H1 (cell line): Measurements from ENCODE around the gene C22orf39. TPM values are rescaled to one million over a fixed set of nuclear protein-coding genes. Genes with fewer than 3 reads are reported as not detected.

Experiments
- CTCF ChIA-PET: fragments of 300-600 bp; sonication (Branson Sonifier 250); formaldehyde crosslinking; loops from one replicate; lab custom pipeline; 2021; ENCODE audit not compliant: partially characterized antibody; lab: Charles Lee
- POLR2A ChIA-PET: fragments of 300-600 bp; sonication (Branson Sonifier 250); formaldehyde crosslinking; loops from one replicate; lab custom pipeline; 2021; ENCODE audit warnings: inconsistent platforms; ENCODE audit not compliant: partially characterized antibody; lab: Charles Lee
- DNase-seq, 2 experiments: peaks; one replicate each; pipeline versions ENCODE4 v3.0.0 to v3.0.0-alpha.2; 2010 to 2022; ENCODE audit warnings: low spot score in 2 of 2, low read depth in 1 of 2, mixed read lengths in 1 of 2
- FAIRE-seq: peaks from 2 replicates; lab custom pipeline; 2011; peaks lifted over from hg19 to GRCh38; lab: Jason Lieb, UNC
- H2AFZ ChIP-seq: 2 replicates; pipeline ENCODE4 v1.8.1; 2012; ENCODE audit warnings: low read length, inconsistent platforms
- H2AK5ac ChIP-seq: 2 replicates; pipeline ENCODE4 v1.6.1; 2013; ENCODE audit warnings: low read depth, low read length
- H2BK120ac ChIP-seq: replicated peaks from 2 replicates; pipeline ENCODE3; 2013; ENCODE audit warnings: low read depth, low read length, inconsistent platforms
- H2BK12ac ChIP-seq: 2 replicates; pipeline ENCODE4 v1.6.1; 2013; ENCODE audit warnings: low read depth, low read length
- H2BK15ac ChIP-seq: 2 replicates; pipeline ENCODE4 v1.6.1; 2013; ENCODE audit warnings: low read length
- H2BK20ac ChIP-seq: 2 replicates; pipeline ENCODE4 v1.6.1; 2013; ENCODE audit warnings: low read length
- H2BK5ac ChIP-seq: 2 replicates; pipeline ENCODE4 v1.6.1; 2013; ENCODE audit warnings: low read depth, low read length
- H3K14ac ChIP-seq: 2 replicates; pipeline ENCODE4 v1.6.1; 2013; ENCODE audit warnings: inconsistent platforms; ENCODE audit not compliant: insufficient read length
- H3K18ac ChIP-seq: 2 replicates; pipeline ENCODE4 v1.6.1; 2013; ENCODE audit warnings: low read length; ENCODE audit errors: extremely low read depth
- H3K23ac ChIP-seq: 2 replicates; pipeline ENCODE4 v1.6.1; 2013; ENCODE audit warnings: inconsistent platforms; ENCODE audit not compliant: insufficient read length
- H3K23me2 ChIP-seq: 2 replicates; pipeline ENCODE4 v1.6.1; 2013; ENCODE audit warnings: low read depth, low read length
- H3K27ac ChIP-seq: 2 replicates; pipeline ENCODE4 v1.6.1; 2011; ENCODE audit warnings: low read depth, low read length, inconsistent platforms
- H3K27me3 ChIP-seq, 4 experiments: replicated peaks in 1 of 4; 1 replicate in 1 of 4; 2 replicates in 3 of 4; pipeline versions ENCODE4 v1.6.1 to v1.8.1; 2011 to 2013; ENCODE audit warnings: low read length in 3 of 4, mild to moderate bottlenecking in 3 of 4, inconsistent platforms in 2 of 4, mixed read lengths in 2 of 4, moderate library complexity in 1 of 4; ENCODE audit not compliant: control insufficient read depth in 3 of 4, insufficient read depth in 3 of 4; ENCODE audit errors: extremely low read depth in 1 of 4
- H3K36me3 ChIP-seq, 4 experiments: 2 replicates each; pipeline versions ENCODE4 v1.6.1 to v1.8.1; 2011 to 2013; ENCODE audit warnings: mild to moderate bottlenecking in 4 of 4, low read length in 3 of 4, moderate library complexity in 2 of 4, control low read depth in 1 of 4, inconsistent platforms in 1 of 4; ENCODE audit not compliant: insufficient read depth in 4 of 4, control insufficient read depth in 2 of 4
- H3K4ac ChIP-seq: replicated peaks from 2 replicates; pipeline ENCODE3; 2013; ENCODE audit warnings: low read length, low read depth, mixed read lengths, inconsistent platforms; ENCODE audit not compliant: insufficient read length
- H3K4me1 ChIP-seq, 4 experiments: replicated peaks in 1 of 4; 1 replicate in 1 of 4; 2 replicates in 3 of 4; pipeline versions ENCODE4 v1.6.1 to v1.8.1; 2011 to 2013; ENCODE audit warnings: low read length in 3 of 4, inconsistent platforms in 2 of 4, mixed read lengths in 1 of 4; ENCODE audit not compliant: insufficient read depth in 4 of 4, control insufficient read depth in 3 of 4
- H3K4me2 ChIP-seq, 2 experiments: 2 replicates each; pipeline versions ENCODE4 v1.6.1 to v1.8.1; 2011 to 2013; ENCODE audit warnings: low read depth in 2 of 2, low read length in 2 of 2, control low read depth in 1 of 2, inconsistent platforms in 1 of 2, mild to moderate bottlenecking in 1 of 2; ENCODE audit not compliant: insufficient read depth in 1 of 2
- H3K4me3 ChIP-seq, 4 experiments: fragments of 200-600, 300-600 bp in 1 of 4; sonication (generic), shearing (Covaris generic), sonication (Bioruptor Twin) in 1 of 4; 2 replicates each; pipeline versions ENCODE4 v1.5.1 to v1.8.1; 2011 to 2016; ENCODE audit warnings: low read length in 4 of 4, low read depth in 3 of 4, control low read depth in 2 of 4, inconsistent platforms in 2 of 4, mild to moderate bottlenecking in 2 of 4, mixed read lengths in 1 of 4, moderate library complexity in 1 of 4; ENCODE audit not compliant: insufficient read depth in 2 of 4; ENCODE audit errors: extremely low read depth in 1 of 4
- H3K56ac ChIP-seq: replicated peaks from 2 replicates; pipeline ENCODE3; 2013; ENCODE audit warnings: low read depth, mild to moderate bottlenecking, mixed read lengths, low read length, inconsistent platforms; ENCODE audit not compliant: insufficient read length
- H3K79me1 ChIP-seq: 2 replicates; pipeline ENCODE4 v1.6.1; 2013; ENCODE audit warnings: low read depth, low read length, control low read depth
- H3K79me2 ChIP-seq, 2 experiments: 2 replicates each; pipeline versions ENCODE4 v1.6.1 to v1.8.1; 2012 to 2013; ENCODE audit warnings: low read length in 2 of 2, mild to moderate bottlenecking in 2 of 2, inconsistent platforms in 1 of 2; ENCODE audit not compliant: insufficient read depth in 2 of 2, control insufficient read depth in 1 of 2
- H3K9ac ChIP-seq, 4 experiments: replicated peaks in 1 of 4; 1 replicate in 1 of 4; 2 replicates in 3 of 4; pipeline versions ENCODE4 v1.6.1 to v1.8.1; 2011 to 2013; ENCODE audit warnings: low read depth in 3 of 4, low read length in 3 of 4, control low read depth in 2 of 4, mild to moderate bottlenecking in 2 of 4, moderate library complexity in 2 of 4, inconsistent platforms in 1 of 4; ENCODE audit errors: extremely low read depth in 1 of 4
- H3K9me3 ChIP-seq, 2 experiments: 2 replicates each; pipeline versions ENCODE4 v1.6.1 to v1.8.1; 2012 to 2013; ENCODE audit warnings: mild to moderate bottlenecking in 2 of 2, moderate library complexity in 2 of 2, control low read depth in 1 of 2, inconsistent platforms in 1 of 2, low read depth in 1 of 2, low read length in 1 of 2, mixed read lengths in 1 of 2; ENCODE audit not compliant: insufficient read depth in 2 of 2
- H4K20me1 ChIP-seq, 2 experiments: replicated peaks in 1 of 2; 2 replicates each; pipeline versions ENCODE3 to v1.8.1; 2011 to 2013; ENCODE audit warnings: inconsistent platforms in 2 of 2, low read length in 2 of 2, mild to moderate bottlenecking in 1 of 2; ENCODE audit not compliant: insufficient read depth in 2 of 2, control insufficient read depth in 1 of 2
- H4K5ac ChIP-seq: 2 replicates; pipeline ENCODE4 v1.6.1; 2013; ENCODE audit warnings: low read length, low read depth, mixed read lengths, inconsistent platforms; ENCODE audit not compliant: insufficient read length
- H4K8ac ChIP-seq: 2 replicates; pipeline ENCODE4 v1.8.0; 2013; ENCODE audit warnings: mild to moderate bottlenecking, moderate library complexity, low read length, inconsistent platforms; ENCODE audit not compliant: insufficient read depth; ENCODE audit errors: extremely low read depth
- H4K91ac ChIP-seq: replicated peaks from 2 replicates; pipeline ENCODE3; 2013; ENCODE audit warnings: low read length, mixed read lengths, inconsistent platforms; ENCODE audit not compliant: insufficient read length
- HDAC2 ChIP-seq, 2 experiments: fragments of 300-600 bp in 1 of 2; sonication (generic) in 1 of 2; IDR thresholded peaks; 2 replicates each; pipeline ENCODE4 v1.6.1; 2011 to 2012; ENCODE audit warnings: low read depth in 2 of 2, low read length in 2 of 2, mild to moderate bottlenecking in 2 of 2, moderate library complexity in 2 of 2, borderline replicate concordance in 1 of 2, inconsistent platforms in 1 of 2
- RAD21 ChIP-seq, 2 experiments: IDR thresholded peaks in 1 of 2; conservative IDR thresholded peaks in 1 of 2; 2 replicates each; pipeline ENCODE4 v1.6.1; 2011; ENCODE audit warnings: low read depth in 2 of 2, low read length in 2 of 2, improper control_type of control experiment in 1 of 2, inconsistent platforms in 1 of 2, mild to moderate bottlenecking in 1 of 2, moderate library complexity in 1 of 2
- WGBS, 2 experiments: shearing (Covaris generic) in 1 of 2; methylation state at CpG; one replicate each; pipeline versions ENCODE4 v1.1.6 to v1.1.7; 2013 to 2015; ENCODE audit warnings: low lambda C conversion rate in 2 of 2, mixed read lengths in 2 of 2, inconsistent platforms in 1 of 2, low coverage in 1 of 2, missing lambda C conversion rate in 1 of 2; ENCODE audit not compliant: insufficient replicate concordance in 2 of 2, insufficient coverage in 1 of 2, insufficient read length in 1 of 2; ENCODE audit errors: extremely low coverage in 1 of 2, missing lambda C conversion rate in 1 of 2; 5-methylcytosine and 5-hydroxymethylcytosine counted together
- polyA plus RNA-seq, 7 experiments: library from polyadenylated mRNA; depleted of rRNA in 3 of 7; stranded (reverse) in 5 of 7; unstranded in 2 of 7; fragments of >200 nt in 5 of 7; fragments of 200-250 nt in 2 of 7; gene quantifications; 1 replicate in 5 of 7; 2 replicates in 1 of 7; 4 replicates in 1 of 7; pipeline versions ENCODE4 v1.2.1 to v1.2.3, GENCODE V29; 2011 to 2013; ENCODE audit warnings: missing spikeins in 2 of 7, mixed read lengths in 2 of 7
- total RNA-seq: library from RNA; stranded (reverse); fragmentation: NEBNext Ultra II Directional; extraction: Animal tissue kit (Norgen Biotek cat#: 25700); gene quantifications from 2 replicates; pipeline ENCODE4 v1.2.1, GENCODE V29; 2021
- TF ChIP-seq, protein P1 (sequence below), 3 experiments: IDR thresholded peaks; 1 replicate in 2 of 3; 2 replicates in 1 of 3; pipeline versions ENCODE4 v1.5.1 to v1.6.1; 2011; ENCODE audit warnings: low read length in 3 of 3, mild to moderate bottlenecking in 3 of 3, inconsistent platforms in 2 of 3, low read depth in 1 of 3, moderate library complexity in 1 of 3; ENCODE audit not compliant: insufficient read depth in 1 of 3; ENCODE audit errors: control extremely low read depth in 1 of 3

C22orf39 gene
- total and polyA plus RNA-seq, 2 of the 8 experiments (the other 6 are each of a cell fraction or from before 2014, with no cell fraction given) = 22.7 to 27.7 TPM

GRCh38 chr22:19495562-19496323, 48.2 kb upstream of the C22orf39 start:
- WGBS, 2 experiments = 89% methylated on average over 5 of the region's 5 CpGs; no CpG with 5 or more reads in 1 of the 2 experiments
- H2BK5ac ChIP-seq = no peak overlapping the region
- H3K9ac ChIP-seq = no peak overlapping the region
- TF ChIP-seq HDAC2 (IDR thresholded peaks at IDR 0.05; ENCODE audit: borderline replicate concordance in 1 of 2, low read depth in 2 of 2, low read length in 2 of 2) (no peak), RAD21 (IDR thresholded peaks at IDR 0.05 in 1 of 2, conservative IDR thresholded peaks at IDR 0.05 in 1 of 2; ENCODE audit: low read depth in 2 of 2, low read length in 2 of 2) (peak; percentile 40 to 49; a peak in 2 of 4 replicates)
- TF ChIP-seq, protein P1, sequence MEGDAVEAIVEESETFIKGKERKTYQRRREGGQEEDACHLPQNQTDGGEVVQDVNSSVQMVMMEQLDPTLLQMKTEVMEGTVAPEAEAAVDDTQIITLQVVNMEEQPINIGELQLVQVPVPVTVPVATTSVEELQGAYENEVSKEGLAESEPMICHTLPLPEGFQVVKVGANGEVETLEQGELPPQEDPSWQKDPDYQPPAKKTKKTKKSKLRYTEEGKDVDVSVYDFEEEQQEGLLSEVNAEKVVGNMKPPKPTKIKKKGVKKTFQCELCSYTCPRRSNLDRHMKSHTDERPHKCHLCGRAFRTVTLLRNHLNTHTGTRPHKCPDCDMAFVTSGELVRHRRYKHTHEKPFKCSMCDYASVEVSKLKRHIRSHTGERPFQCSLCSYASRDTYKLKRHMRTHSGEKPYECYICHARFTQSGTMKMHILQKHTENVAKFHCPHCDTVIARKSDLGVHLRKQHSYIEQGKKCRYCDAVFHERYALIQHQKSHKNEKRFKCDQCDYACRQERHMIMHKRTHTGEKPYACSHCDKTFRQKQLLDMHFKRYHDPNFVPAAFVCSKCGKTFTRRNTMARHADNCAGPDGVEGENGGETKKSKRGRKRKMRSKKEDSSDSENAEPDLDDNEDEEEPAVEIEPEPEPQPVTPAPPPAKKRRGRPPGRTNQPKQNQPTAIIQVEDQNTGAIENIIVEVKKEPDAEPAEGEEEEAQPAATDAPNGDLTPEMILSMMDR (IDR thresholded peaks at IDR 0.05; ENCODE audit: control extremely low read depth in 1 of 3, insufficient read depth in 1 of 3, low read depth in 1 of 3, low read length in 3 of 3) = no peak; a peak in 1 of 4 replicates
- H2AK5ac ChIP-seq = no peak overlapping the region
- CTCF ChIA-PET = interaction anchor here (0.7 to 1.6 kb wide), 7 partner anchors 11 to 141 kb away, joined by 3 to 17 read pairs (median 4); no protein-coding TSS in a partner anchor
- H2BK15ac ChIP-seq = no peak overlapping the region
- POLR2A ChIA-PET = interaction anchor here (0.8 to 1.0 kb wide), 3 partner anchors 9 to 37 kb away, joined by 3 read pairs; no protein-coding TSS in a partner anchor
- no peak overlapping the region for H2AFZ ChIP-seq
- H3K14ac ChIP-seq = no peak overlapping the region
- H3K79me2 ChIP-seq = no peaks in the 10 kb centered on the region
- no peak overlapping the region for H3K4me2 ChIP-seq
- no peak overlapping the region for H4K8ac ChIP-seq
- no peak overlapping the region for H3K56ac ChIP-seq
- no peak overlapping the region for H3K4ac ChIP-seq
- H3K79me1 ChIP-seq = no peaks in the 10 kb centered on the region; the same call in 1 of the 2 replicates
- no peak overlapping the region for H3K23ac ChIP-seq
- H3K27me3 ChIP-seq = no peaks in the 10 kb centered on the region
- H3K4me3 ChIP-seq = no peak overlapping the region
- H2BK120ac ChIP-seq = no peak overlapping the region
- no peak overlapping the region for H2BK12ac ChIP-seq
- no peak for DNase-seq
- no peak for FAIRE-seq
- H3K4me1 ChIP-seq = no peaks in the 10 kb centered on the region
- H4K5ac ChIP-seq = no peak overlapping the region
- peaks cover 0 to 7% of the 10 kb centered on the region in 2 experiments for H4K20me1 ChIP-seq
- H3K18ac ChIP-seq = no peak overlapping the region
- H3K23me2 ChIP-seq = no peaks in the 10 kb centered on the region
- H3K9me3 ChIP-seq = no peaks in the 10 kb centered on the region
- no peak overlapping the region for H3K27ac ChIP-seq
- H2BK20ac ChIP-seq = no peak overlapping the region
- H3K36me3 ChIP-seq = peaks cover 11 to 49% (median 25%) of the 10 kb centered on the region in 4 experiments
- H4K91ac ChIP-seq = no peak overlapping the region
